ENCODE measurements around the gene LHX4.

DNA sequence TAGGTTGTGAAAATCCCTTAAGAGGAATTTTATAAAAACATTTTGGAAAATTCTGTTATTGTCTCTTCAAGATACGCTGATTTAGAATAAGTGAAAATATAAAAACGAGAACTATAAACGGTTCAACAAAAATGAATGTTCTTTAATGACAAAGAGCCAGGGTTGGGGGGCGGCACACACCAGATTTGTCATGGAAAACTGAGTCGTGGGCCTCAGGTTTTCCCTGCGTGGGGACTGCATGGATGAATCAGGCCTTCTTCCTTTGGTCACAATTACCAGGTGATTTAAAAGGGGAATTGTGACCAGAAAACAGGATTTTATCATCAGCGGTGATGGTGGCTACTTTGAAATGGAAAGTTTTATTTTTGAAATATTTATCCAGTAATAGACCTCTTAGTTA is 8.6 kb downstream of the LHX4 start:
- TF ChIP-seq, protein P1, sequence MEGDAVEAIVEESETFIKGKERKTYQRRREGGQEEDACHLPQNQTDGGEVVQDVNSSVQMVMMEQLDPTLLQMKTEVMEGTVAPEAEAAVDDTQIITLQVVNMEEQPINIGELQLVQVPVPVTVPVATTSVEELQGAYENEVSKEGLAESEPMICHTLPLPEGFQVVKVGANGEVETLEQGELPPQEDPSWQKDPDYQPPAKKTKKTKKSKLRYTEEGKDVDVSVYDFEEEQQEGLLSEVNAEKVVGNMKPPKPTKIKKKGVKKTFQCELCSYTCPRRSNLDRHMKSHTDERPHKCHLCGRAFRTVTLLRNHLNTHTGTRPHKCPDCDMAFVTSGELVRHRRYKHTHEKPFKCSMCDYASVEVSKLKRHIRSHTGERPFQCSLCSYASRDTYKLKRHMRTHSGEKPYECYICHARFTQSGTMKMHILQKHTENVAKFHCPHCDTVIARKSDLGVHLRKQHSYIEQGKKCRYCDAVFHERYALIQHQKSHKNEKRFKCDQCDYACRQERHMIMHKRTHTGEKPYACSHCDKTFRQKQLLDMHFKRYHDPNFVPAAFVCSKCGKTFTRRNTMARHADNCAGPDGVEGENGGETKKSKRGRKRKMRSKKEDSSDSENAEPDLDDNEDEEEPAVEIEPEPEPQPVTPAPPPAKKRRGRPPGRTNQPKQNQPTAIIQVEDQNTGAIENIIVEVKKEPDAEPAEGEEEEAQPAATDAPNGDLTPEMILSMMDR (IDR thresholded peaks at IDR 0.05) = no peak
- no peak for TF ChIP-seq POLR2A (IDR thresholded peaks at IDR 0.05)

Data from body of pancreas (tissue), 4 donors.